ENCODE measurements around the gene KRTAP5-5. TPM values are rescaled to one million over a fixed set of nuclear protein-coding genes. Genes with fewer than 3 reads are reported as not detected.
"Not testable (repeated sequence)": the region's sequence is repeated elsewhere in the genome, so short reads cannot be mapped to it uniquely, and the experiment has no call there.

The KRTAP5-5 gene
- total RNA-seq, 1 experiment from 2014 or later = not detected

DNA sequence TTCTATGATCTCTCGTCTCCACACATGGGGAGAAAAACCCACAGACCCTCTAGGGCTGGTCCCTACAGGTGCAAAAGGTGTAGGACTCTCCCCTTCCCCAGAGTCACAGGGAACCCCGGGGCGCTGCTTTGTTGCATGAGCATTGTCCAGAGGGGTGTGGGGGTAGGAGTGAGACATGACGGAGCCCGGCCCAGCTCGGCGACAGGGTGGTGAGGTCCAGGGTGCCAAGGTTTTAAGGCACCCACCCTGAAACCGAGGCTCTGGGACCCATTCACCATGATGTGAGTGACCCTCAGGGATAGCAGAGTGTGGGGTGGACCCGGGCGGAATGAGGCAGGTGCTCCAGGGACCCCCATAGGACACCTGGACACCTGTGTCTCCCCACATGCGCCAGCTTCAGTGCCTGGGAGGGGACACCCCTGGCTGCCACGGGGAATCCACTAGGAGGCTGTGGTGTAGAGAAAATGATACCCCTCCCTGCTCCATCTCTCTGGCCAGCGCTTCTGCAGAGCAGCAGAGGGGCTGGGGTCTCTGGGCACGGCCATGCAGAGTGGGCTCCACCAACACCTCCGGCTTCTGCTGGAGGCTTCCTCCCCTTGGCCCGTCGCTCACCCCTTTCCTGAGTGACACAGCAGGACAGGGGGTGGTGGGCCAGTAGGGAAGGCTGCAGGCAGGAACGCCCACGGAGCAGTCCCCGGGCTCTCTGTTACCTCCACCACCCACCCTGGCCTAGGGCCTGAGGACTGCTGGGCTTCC is 15.2 kb downstream of the KRTAP5-5 start:
- BruUV-seq (replicated peaks) = no TSS peak
- DNase-seq (ENCODE audit: low read depth, low spot score) (no peak), ATAC-seq (no peak)
- ChIA-PET POLR2A (no interaction called here), CTCF (no interaction called here)
- Histone ChIP-seq H3K27me3 (ENCODE audit: control insufficient read depth, insufficient read depth, low read length) (no peaks in the 10 kb centered on the region), H3K4me1 (ENCODE audit: control insufficient read depth, insufficient read depth, low read length) (no peaks in the 10 kb centered on the region), H3K36me3 (ENCODE audit: control insufficient read depth, insufficient read depth, low read length) (no peaks in the 10 kb centered on the region), H3K4me3 (ENCODE audit: low read depth in 2 of 2, low read length in 2 of 2) (no peak overlapping the region), H3K9me3 (ENCODE audit: control insufficient read depth, insufficient read depth, low read depth, low read length) (no peaks in the 10 kb centered on the region), H3K27ac (ENCODE audit: low read length) (no peak overlapping the region)
- intact Hi-C loops (cut with micrococcal nuclease; ENCODE audit: unreplicated experiment) (no loop called here), in situ Hi-C loops (cut with HindIII; ENCODE audit: low pct_unique_long_range_greater_than_20kb, low sequenced_read_pairs) (no loop called here)
- TF ChIP-seq SIN3A (IDR thresholded peaks at IDR 0.05; ENCODE audit: borderline replicate concordance, insufficient read depth, low read depth, low read length) = no peak
- TF ChIP-seq, protein P1, sequence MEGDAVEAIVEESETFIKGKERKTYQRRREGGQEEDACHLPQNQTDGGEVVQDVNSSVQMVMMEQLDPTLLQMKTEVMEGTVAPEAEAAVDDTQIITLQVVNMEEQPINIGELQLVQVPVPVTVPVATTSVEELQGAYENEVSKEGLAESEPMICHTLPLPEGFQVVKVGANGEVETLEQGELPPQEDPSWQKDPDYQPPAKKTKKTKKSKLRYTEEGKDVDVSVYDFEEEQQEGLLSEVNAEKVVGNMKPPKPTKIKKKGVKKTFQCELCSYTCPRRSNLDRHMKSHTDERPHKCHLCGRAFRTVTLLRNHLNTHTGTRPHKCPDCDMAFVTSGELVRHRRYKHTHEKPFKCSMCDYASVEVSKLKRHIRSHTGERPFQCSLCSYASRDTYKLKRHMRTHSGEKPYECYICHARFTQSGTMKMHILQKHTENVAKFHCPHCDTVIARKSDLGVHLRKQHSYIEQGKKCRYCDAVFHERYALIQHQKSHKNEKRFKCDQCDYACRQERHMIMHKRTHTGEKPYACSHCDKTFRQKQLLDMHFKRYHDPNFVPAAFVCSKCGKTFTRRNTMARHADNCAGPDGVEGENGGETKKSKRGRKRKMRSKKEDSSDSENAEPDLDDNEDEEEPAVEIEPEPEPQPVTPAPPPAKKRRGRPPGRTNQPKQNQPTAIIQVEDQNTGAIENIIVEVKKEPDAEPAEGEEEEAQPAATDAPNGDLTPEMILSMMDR (IDR thresholded peaks at IDR 0.05) = no peak
- TF ChIP-seq, protein P2, sequence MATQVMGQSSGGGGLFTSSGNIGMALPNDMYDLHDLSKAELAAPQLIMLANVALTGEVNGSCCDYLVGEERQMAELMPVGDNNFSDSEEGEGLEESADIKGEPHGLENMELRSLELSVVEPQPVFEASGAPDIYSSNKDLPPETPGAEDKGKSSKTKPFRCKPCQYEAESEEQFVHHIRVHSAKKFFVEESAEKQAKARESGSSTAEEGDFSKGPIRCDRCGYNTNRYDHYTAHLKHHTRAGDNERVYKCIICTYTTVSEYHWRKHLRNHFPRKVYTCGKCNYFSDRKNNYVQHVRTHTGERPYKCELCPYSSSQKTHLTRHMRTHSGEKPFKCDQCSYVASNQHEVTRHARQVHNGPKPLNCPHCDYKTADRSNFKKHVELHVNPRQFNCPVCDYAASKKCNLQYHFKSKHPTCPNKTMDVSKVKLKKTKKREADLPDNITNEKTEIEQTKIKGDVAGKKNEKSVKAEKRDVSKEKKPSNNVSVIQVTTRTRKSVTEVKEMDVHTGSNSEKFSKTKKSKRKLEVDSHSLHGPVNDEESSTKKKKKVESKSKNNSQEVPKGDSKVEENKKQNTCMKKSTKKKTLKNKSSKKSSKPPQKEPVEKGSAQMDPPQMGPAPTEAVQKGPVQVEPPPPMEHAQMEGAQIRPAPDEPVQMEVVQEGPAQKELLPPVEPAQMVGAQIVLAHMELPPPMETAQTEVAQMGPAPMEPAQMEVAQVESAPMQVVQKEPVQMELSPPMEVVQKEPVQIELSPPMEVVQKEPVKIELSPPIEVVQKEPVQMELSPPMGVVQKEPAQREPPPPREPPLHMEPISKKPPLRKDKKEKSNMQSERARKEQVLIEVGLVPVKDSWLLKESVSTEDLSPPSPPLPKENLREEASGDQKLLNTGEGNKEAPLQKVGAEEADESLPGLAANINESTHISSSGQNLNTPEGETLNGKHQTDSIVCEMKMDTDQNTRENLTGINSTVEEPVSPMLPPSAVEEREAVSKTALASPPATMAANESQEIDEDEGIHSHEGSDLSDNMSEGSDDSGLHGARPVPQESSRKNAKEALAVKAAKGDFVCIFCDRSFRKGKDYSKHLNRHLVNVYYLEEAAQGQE (IDR thresholded peaks at IDR 0.05; ENCODE audit: insufficient read depth in 1 of 2, low read depth in 2 of 2, low read length in 1 of 2) = no peak
- no peak for TF ChIP-seq TCF7L2 (IDR thresholded peaks at IDR 0.05; ENCODE audit: low read depth, low read length)
- no peak for TF ChIP-seq POLR2AphosphoS5 (IDR thresholded peaks at IDR 0.05; ENCODE audit: low read depth, low read length)

DNA sequence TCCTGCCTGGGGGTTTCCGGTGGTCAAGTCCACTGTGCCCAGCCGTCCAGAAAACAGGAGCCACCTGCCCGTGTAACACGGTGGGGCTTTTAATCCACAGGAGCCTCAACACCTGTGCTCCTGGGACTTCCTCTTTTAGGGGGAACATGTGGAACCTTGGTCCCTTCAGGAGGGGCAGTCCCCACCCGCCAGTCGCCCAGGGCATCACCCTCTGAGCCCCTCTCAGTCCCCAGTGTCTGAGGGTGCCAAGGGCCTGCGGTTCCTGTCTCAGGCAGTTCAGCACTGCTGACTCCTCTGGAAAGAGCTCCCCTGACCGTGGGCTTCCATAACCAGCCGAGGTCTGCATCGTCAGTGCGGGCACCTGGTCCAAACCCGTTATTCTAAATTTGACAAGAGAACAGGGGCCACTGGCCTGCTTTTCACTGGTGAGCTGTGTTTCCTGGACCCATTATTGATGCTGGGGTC is 15.8 kb downstream of the KRTAP5-5 start:
- Histone ChIP-seq H3K9me3 (ENCODE audit: control insufficient read depth, insufficient read depth, low read depth, low read length) (no peaks in the 10 kb centered on the region), H3K4me1 (ENCODE audit: control insufficient read depth, insufficient read depth, low read length) (no peaks in the 10 kb centered on the region), H3K36me3 (ENCODE audit: control insufficient read depth, insufficient read depth, low read length) (no peaks in the 10 kb centered on the region), H3K4me3 (ENCODE audit: low read depth in 2 of 2, low read length in 2 of 2) (no peak overlapping the region), H3K27ac (ENCODE audit: low read length) (no peak overlapping the region), H3K27me3 (ENCODE audit: control insufficient read depth, insufficient read depth, low read length) (no peaks in the 10 kb centered on the region)
- TF ChIP-seq, protein P2 (IDR thresholded peaks at IDR 0.05; ENCODE audit: insufficient read depth in 1 of 2, low read depth in 2 of 2, low read length in 1 of 2) = no peak
- TF ChIP-seq POLR2AphosphoS5 (IDR thresholded peaks at IDR 0.05; ENCODE audit: low read depth, low read length) = no peak
- ChIA-PET CTCF (no interaction called here), POLR2A (no interaction called here)
- ATAC-seq (no peak), DNase-seq (ENCODE audit: low read depth, low spot score) (no peak)
- no TSS peak for BruUV-seq (replicated peaks)
- in situ Hi-C loops (cut with HindIII; ENCODE audit: low pct_unique_long_range_greater_than_20kb, low sequenced_read_pairs) = no loop called here
- intact Hi-C loops (cut with micrococcal nuclease; ENCODE audit: unreplicated experiment) = no loop called here

DNA sequence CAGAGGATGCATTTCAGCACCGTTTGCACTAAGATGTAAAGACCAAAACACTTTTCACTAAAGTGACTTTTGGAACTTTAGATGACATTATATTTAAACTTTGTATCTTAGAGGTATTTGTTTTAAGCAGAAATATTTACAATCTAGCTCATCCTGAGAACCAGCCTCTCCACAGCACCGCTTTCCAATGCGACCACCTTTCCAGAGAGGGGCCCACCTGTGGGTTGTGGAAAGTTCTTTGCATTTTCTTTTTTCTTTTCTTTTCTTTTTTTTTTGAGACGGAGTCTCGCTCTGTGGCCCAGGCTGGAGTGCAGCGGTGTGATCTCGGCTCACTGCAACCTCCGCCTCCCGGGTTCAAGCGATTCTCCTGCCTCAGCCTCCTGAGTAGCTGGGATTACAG is 17.0 kb downstream of the KRTAP5-5 start:
- in situ Hi-C loops (cut with HindIII; ENCODE audit: low pct_unique_long_range_greater_than_20kb, low sequenced_read_pairs); H3K27me3 ChIP-seq (ENCODE audit: control insufficient read depth, insufficient read depth, low read length); DNase-seq (ENCODE audit: low read depth, low spot score); intact Hi-C loops (cut with micrococcal nuclease; ENCODE audit: unreplicated experiment); H3K9me3 ChIP-seq (ENCODE audit: control insufficient read depth, insufficient read depth, low read depth, low read length); H3K27ac ChIP-seq (ENCODE audit: low read length); ATAC-seq; H3K36me3 ChIP-seq (ENCODE audit: control insufficient read depth, insufficient read depth, low read length); H3K4me1 ChIP-seq (ENCODE audit: control insufficient read depth, insufficient read depth, low read length); BruUV-seq (replicated peaks); H3K4me3 ChIP-seq (ENCODE audit: low read depth in 2 of 2, low read length in 2 of 2): not testable (repeated sequence)
- CTCF ChIA-PET = interaction anchor here (0.6 to 0.9 kb wide), 7 partner anchors 51 to 1053 kb away, joined by 3 to 11 read pairs (median 5); partner anchors contain the start of gene KCNQ1OT1
- POLR2A ChIA-PET = interaction anchor here (0.6 to 0.7 kb wide), 2 partner anchors 40 to 134 kb away, joined by 4 to 14 read pairs; no protein-coding TSS in a partner anchor

Measured in Panc1 (cell line).